ENCODE results near the gene KRT83. TPM values are rescaled to one million over a fixed set of nuclear protein-coding genes. Genes with fewer than 3 reads are reported as not detected.

Gene KRT83
- total RNA-seq, 2 experiments from 2014 or later: not detected

DNA sequence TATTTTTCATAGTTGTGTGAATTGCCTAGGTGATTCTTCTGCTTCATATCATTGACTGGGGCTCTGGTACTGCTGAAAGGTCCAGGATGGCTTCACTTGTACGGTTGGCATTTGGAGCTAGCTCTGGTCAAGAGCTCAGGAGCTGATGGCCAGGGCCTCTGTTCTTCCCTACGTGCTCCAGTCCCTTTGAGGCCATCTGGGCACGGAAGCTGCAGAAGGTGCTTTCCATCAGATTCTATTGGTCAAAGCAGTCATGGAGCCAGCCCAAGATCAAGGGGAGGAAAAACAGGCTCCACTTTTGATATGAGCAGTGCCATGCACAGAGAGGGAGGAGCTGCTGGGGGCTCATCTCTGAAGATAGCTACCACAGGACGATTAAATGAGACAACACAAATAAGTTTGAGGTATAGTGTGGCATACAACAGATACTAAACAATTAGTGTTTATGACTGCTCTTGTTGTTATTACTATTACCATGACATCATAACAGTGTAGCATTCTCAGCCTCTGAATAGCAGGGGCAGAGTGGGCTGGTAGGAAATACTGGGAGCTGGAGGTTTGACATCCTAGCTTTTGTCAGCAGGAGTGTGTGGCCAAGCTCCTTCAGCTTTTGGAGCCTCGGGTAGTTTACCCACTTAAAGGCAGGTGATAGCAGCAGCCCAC, 10.4 kb downstream of the KRT83 start:
- no peaks in the 10 kb centered on the region for H3K36me3 Mint-ChIP-seq (ENCODE audit: low read depth)
- peaks cover 52% of the 10 kb centered on the region for H3K27me3 Mint-ChIP-seq
- TF ChIP-seq, protein P1, sequence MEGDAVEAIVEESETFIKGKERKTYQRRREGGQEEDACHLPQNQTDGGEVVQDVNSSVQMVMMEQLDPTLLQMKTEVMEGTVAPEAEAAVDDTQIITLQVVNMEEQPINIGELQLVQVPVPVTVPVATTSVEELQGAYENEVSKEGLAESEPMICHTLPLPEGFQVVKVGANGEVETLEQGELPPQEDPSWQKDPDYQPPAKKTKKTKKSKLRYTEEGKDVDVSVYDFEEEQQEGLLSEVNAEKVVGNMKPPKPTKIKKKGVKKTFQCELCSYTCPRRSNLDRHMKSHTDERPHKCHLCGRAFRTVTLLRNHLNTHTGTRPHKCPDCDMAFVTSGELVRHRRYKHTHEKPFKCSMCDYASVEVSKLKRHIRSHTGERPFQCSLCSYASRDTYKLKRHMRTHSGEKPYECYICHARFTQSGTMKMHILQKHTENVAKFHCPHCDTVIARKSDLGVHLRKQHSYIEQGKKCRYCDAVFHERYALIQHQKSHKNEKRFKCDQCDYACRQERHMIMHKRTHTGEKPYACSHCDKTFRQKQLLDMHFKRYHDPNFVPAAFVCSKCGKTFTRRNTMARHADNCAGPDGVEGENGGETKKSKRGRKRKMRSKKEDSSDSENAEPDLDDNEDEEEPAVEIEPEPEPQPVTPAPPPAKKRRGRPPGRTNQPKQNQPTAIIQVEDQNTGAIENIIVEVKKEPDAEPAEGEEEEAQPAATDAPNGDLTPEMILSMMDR (IDR thresholded peaks at IDR 0.05): no peak
- H3K4me3 Mint-ChIP-seq: no peak overlapping the region
- CTCF ChIA-PET: interaction anchor here (0.9 to 4.6 kb wide), 5 partner anchors 17 to 670 kb away, joined by 3 to 28 read pairs (median 5); no protein-coding TSS in a partner anchor
- no peak overlapping the region for H3K27ac Mint-ChIP-seq
- ATAC-seq (no peak), DNase-seq (no peak)
- H3K4me1 Mint-ChIP-seq (ENCODE audit: low read depth): peaks cover 3% of the 10 kb centered on the region
- no peaks in the 10 kb centered on the region for H3K9me3 Mint-ChIP-seq
- intact Hi-C loops (cut with micrococcal nuclease): no loop called here
- POLR2A ChIA-PET: no interaction called here

DNA sequence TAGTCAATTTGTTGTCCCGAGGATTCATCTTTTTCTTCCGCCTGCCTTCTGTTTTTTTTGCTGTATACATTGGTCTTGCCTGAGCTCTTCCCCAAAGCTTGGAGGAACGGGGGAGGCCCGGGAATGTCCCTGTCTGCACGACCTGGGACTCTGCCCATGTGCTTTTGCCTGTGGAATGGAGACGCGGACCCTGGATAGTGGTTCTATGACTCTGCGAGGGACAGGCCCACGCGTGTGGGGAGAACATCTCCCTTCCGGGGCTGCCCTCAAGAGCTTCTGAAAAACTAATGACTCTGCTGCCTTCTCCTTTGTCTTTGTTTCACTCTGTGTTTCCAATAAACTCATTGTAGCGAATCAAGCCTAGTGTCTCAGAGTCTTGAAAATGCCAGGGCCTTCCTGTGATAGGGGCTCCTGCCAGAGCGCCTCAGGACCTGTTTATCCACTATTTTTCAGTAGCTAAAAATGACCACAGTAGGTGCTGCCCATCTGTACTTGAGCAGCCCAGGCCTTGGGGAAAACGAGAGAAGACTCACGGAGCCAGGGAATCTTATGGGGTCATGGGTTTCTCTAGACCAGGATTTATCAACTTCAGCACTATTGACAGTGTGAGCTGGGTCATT, 12.3 kb downstream of the KRT83 start:
- ChIA-PET POLR2A (no interaction called here), CTCF (interaction anchor here (1.1 to 4.6 kb wide), 4 partner anchors 10 to 140 kb away, joined by 3 to 28 read pairs (median 6); no protein-coding TSS in a partner anchor)
- Mint-ChIP-seq H3K9me3 (no peaks in the 10 kb centered on the region), H3K27ac (no peak overlapping the region), H3K4me3 (no peak overlapping the region), H3K4me1 (ENCODE audit: low read depth) (peaks cover 15% of the 10 kb centered on the region), H3K27me3 (peaks cover 56% of the 10 kb centered on the region), H3K36me3 (ENCODE audit: low read depth) (no peaks in the 10 kb centered on the region)
- intact Hi-C loops (cut with micrococcal nuclease): no loop called here
- TF ChIP-seq, protein P1 (IDR thresholded peaks at IDR 0.05): peak; percentile 3
- no peak for DNase-seq
- ATAC-seq: no peak

DNA sequence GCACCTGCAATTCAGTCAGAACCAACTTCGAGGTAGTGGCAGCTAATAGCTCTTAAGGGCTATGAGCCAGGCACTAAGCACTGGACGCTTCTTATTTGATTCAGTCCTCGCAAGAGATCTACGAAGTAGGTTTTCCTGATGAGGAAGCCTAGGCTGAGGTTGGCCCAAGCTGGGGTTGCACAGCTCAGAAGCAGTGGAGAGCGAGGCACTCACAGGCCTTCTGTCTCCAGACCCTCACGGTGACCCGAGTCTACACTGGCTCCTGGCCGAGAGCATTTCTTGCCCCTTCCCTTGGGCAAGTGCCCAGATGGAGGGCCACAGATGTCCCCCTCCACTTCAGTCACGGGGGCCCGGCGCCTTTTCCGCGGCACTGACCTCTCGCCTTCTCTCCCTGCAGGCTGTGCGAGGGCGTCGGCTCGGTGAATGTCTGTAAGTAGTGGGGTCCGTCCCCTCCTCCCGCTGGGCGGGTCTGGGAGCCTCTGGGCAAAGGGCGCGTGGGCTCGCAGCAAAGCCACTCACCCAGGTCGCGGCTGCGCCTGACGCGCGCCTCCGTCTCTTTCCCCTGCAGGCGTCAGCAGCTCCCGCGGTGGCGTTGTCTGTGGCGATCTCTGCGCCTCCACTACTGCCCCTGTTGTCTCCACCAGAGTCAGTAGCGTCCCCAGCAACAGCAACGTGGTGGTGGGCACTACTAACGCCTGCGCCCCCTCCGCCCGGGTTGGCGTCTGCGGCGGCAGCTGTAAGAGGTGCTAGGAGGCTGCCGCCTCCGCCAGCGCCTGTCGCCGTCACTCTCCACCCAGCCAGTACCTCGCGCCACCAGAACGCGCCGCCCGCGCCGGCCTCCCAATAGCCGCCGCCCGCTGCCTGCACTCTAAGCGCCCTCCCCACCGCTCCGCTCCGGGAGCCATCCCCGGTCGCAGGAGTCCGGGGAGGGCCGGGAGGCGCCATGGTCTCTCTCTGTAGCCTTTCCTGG, 13.1 kb downstream of the KRT83 start:
- DNase-seq (peak; percentile 67), ATAC-seq (peak; percentile 88)
- H3K36me3 Mint-ChIP-seq (ENCODE audit: low read depth): no peaks in the 10 kb centered on the region
- CTCF ChIA-PET: interaction anchor here (0.7 to 4.6 kb wide), 9 partner anchors 7 to 187 kb away, joined by 3 to 28 read pairs (median 6); no protein-coding TSS in a partner anchor
- no peak overlapping the region for H3K27ac Mint-ChIP-seq
- peaks cover 15% of the 10 kb centered on the region for H3K4me1 Mint-ChIP-seq (ENCODE audit: low read depth)
- intact Hi-C loops (cut with micrococcal nuclease): no loop called here
- TF ChIP-seq, protein P1 (IDR thresholded peaks at IDR 0.05): peak; percentile 25
- POLR2A ChIA-PET: no interaction called here
- peak overlapping the region; percentile 22 for H3K4me3 Mint-ChIP-seq
- H3K9me3 Mint-ChIP-seq: no peaks in the 10 kb centered on the region
- peaks cover 54% of the 10 kb centered on the region for H3K27me3 Mint-ChIP-seq

DNA sequence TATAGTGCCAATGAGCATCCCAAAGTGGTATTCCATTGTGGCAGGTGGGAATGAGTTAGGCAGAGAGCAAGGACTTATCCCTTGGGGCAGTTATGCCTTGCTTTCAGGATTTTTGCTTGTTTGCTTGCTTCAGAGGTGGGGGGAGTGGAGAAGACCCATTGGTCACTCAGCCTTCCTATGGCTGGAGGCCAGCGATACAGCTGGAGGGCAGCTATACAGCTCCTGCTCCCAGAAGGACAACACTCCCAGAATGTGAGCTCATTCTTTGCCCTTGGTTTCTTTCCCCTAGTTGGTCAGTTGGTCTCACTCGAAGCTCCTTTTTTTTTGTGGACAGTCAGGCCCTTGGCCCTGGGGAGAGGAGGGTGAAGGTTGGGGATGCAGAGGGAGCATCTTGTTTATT, 14.5 kb downstream of the KRT83 start:
- Mint-ChIP-seq H3K27me3 (peaks cover 48% of the 10 kb centered on the region), H3K27ac (no peak overlapping the region), H3K4me3 (no peak overlapping the region), H3K9me3 (no peaks in the 10 kb centered on the region), H3K36me3 (ENCODE audit: low read depth) (no peaks in the 10 kb centered on the region), H3K4me1 (ENCODE audit: low read depth) (peaks cover 15% of the 10 kb centered on the region)
- ATAC-seq (no peak), DNase-seq (no peak)
- TF ChIP-seq, protein P1 (IDR thresholded peaks at IDR 0.05): no peak
- ChIA-PET POLR2A (no interaction called here), CTCF (interaction anchor here (0.7 to 2.4 kb wide), 11 partner anchors 21 to 185 kb away, joined by 3 to 14 read pairs (median 3); partner anchors contain the start of gene KRT86)
- intact Hi-C loops (cut with micrococcal nuclease): no loop called here

Measured in activated CD8-positive, alpha-beta T cell treated with anti-CD3 and anti-CD28 coated beads for 36 hours (primary cell).